HG03175 (cell line): ENCODE results near the gene DIPK1C.
A peak's percentile ranks its signal among the peaks of the same experiment; 100 is the strongest.

Experiments used
- ATAC-seq: cut with Tn5 transposase; IDR thresholded peaks from one replicate; pipeline ENCODE4 v1.9.1; 2021; ENCODE audit warnings: mild to moderate bottlenecking, moderate library complexity; ENCODE audit not compliant: unreplicated experiment

The DIPK1C gene

GRCh38 chr18:74422541-74422940 lies 34.6 kb downstream of the DIPK1C start:
- no peak for ATAC-seq

GRCh38 chr18:74420926-74421325 lies 36.2 kb downstream of the DIPK1C start:
- no peak for ATAC-seq

GRCh38 chr18:74420481-74420880 lies 36.6 kb downstream of the DIPK1C start:
- no peak for ATAC-seq

GRCh38 chr18:74419761-74420160 lies 37.3 kb downstream of the DIPK1C start:
- no peak for ATAC-seq

- ATAC-seq = no peak
Observed at GRCh38 chr18:74418023-74418422, 39.1 kb downstream of the DIPK1C start.

GRCh38 chr18:74416124-74416523 lies 41.0 kb downstream of the DIPK1C start:
- no peak for ATAC-seq

GRCh38 chr18:74414953-74415515 lies 42.1 kb downstream of the DIPK1C start:
- ATAC-seq = no peak

GRCh38 chr18:74413836-74414235 lies 43.3 kb downstream of the DIPK1C start:
- ATAC-seq = no peak

- ATAC-seq = no peak
Observed at GRCh38 chr18:74412116-74412880, 44.8 kb downstream of the DIPK1C start.

- no peak for ATAC-seq
Observed at GRCh38 chr18:74411475-74411874, 45.6 kb downstream of the DIPK1C start.

- ATAC-seq = no peak
Observed at GRCh38 chr18:74410441-74410992, 46.6 kb downstream of the DIPK1C start.

GRCh38 chr18:74407888-74408287 lies 49.2 kb downstream of the DIPK1C start:
- peak; percentile 73 for ATAC-seq

- no peak for ATAC-seq
Observed at GRCh38 chr18:74402806-74403433, 54.2 kb downstream of the DIPK1C start.

GRCh38 chr18:74400813-74401212 lies 56.3 kb downstream of the DIPK1C start:
- no peak for ATAC-seq

GRCh38 chr18:74399091-74399887 lies 57.8 kb downstream of the DIPK1C start:
- no peak for ATAC-seq

- ATAC-seq = no peak
Observed at GRCh38 chr18:74397572-74397971, 59.5 kb downstream of the DIPK1C start.

- no peak for ATAC-seq
Observed at GRCh38 chr18:74396171-74397169, 60.6 kb downstream of the DIPK1C start.

- ATAC-seq = no peak
Observed at GRCh38 chr18:74395648-74396154, 61.4 kb downstream of the DIPK1C start.

- ATAC-seq = no peak
Observed at GRCh38 chr18:74395006-74395405, 62.1 kb downstream of the DIPK1C start.

- no peak for ATAC-seq
Observed at GRCh38 chr18:74392323-74392722, 64.8 kb downstream of the DIPK1C start.
